ENCODE data around the gene SLAIN2.

Gene SLAIN2

DNA sequence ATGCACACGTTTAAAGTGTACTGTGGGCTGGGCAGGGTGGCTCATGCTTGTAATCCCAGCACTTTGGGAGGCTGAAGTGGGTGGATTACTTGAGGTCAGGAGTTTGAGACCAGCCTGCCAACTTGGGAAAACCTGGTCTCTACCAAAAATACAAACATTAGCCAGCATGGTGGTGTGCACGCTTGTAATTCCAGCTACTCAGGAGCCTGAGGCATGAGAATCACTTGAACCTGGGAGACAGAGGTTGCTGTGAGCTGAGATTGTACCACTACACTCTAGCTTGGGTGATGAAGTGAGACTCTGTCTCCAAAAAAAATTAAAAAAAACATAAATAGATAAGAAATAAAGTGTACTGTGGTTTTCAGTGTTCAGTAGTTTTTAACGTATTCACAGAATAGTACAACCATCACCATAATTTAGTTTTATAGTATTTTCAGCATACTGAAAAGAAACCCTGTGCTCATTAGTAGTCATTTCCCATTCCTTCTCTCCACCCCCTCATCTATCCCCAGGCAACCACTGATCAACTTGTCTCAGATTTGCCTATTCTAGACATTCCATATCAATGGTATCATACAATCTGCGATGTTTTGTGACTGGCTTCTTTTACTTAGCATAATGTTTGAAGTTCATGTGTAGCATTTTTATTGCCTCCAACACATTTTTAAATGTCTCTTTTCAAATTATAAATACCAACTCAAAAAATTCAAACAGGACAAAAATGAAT lies 19.1 kb downstream of the SLAIN2 start:
- TF ChIP-seq, protein P1, sequence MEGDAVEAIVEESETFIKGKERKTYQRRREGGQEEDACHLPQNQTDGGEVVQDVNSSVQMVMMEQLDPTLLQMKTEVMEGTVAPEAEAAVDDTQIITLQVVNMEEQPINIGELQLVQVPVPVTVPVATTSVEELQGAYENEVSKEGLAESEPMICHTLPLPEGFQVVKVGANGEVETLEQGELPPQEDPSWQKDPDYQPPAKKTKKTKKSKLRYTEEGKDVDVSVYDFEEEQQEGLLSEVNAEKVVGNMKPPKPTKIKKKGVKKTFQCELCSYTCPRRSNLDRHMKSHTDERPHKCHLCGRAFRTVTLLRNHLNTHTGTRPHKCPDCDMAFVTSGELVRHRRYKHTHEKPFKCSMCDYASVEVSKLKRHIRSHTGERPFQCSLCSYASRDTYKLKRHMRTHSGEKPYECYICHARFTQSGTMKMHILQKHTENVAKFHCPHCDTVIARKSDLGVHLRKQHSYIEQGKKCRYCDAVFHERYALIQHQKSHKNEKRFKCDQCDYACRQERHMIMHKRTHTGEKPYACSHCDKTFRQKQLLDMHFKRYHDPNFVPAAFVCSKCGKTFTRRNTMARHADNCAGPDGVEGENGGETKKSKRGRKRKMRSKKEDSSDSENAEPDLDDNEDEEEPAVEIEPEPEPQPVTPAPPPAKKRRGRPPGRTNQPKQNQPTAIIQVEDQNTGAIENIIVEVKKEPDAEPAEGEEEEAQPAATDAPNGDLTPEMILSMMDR (IDR thresholded peaks at IDR 0.05), result no peak

DNA sequence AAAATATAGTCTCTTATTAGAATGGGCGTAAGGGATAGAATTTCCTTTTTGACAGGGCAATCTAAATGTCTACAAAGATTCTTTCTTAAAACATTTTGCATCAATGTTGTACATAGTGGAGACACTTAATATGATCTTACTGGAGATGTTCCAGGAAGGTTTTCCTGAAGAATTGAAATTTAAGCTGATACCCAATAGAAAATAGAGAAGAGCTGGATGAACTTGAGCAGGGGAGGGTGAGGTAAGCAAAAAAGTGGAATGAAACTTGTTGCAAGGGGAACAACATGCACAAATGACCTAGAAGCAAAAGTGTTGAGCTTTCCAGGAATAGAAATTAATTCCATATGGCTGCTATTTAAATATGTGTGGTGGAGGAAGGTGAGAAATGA lies 19.7 kb downstream of the SLAIN2 start:
- TF ChIP-seq, protein P1 (IDR thresholded peaks at IDR 0.05), result no peak

DNA sequence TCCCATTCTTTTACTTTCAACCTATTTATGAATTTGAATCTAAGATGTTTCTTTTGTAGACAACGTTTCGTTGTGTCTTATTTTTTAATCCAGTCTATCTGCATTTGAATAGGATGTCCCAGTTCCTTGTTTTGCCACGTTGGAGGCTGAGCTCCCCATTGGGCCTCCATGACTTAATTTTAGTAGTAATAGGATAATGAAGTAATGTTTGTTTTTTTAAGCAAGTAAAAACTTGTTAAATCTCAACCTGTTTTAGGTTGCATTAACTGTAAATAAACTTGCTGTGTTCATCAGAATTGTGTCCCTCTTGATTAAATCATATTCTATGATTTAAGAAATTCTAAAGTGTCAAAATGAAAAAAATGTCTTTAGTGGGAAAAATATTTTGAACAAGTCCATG lies 25.3 kb downstream of the SLAIN2 start:
- TF ChIP-seq, protein P1 (IDR thresholded peaks at IDR 0.05), result no peak

DNA sequence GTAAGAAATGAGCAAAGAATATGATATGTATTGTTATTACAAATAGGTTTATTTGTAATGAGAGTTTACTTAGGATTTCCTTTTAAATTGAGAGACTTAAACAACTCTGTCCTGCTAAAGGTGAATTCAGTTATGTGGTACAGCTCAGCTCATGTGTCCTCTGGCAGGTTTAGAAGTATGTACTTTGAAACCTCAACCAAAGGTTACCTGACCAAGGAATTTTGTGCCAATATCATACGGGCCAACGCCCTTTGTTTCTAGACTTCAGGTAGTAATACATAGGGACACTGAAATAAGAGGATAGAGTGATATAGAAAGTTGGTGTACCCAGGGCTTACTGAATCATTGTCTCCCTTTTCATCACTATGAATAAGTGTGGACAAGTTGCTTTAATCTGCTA lies 25.7 kb downstream of the SLAIN2 start:
- TF ChIP-seq, protein P1 (IDR thresholded peaks at IDR 0.05), result no peak

DNA sequence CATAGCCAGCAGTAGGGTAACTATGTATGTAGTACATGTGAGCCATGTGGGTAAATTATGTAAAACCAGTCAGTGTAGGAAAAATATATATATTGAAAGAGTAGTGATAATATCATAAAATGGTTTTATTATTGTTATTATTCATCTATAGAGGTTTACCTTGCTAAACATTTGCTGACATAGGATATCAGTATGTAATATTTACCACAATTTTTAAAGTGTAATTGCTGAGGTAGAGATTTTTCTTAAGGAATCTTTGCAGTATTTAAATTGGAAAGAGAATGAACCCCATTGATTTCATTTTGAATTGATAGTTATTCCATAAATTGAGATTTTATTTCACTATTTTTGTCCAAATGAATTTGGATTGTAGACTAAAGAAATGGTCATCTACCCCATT lies 27.1 kb downstream of the SLAIN2 start:
- TF ChIP-seq, protein P1 (IDR thresholded peaks at IDR 0.05), result no peak

DNA sequence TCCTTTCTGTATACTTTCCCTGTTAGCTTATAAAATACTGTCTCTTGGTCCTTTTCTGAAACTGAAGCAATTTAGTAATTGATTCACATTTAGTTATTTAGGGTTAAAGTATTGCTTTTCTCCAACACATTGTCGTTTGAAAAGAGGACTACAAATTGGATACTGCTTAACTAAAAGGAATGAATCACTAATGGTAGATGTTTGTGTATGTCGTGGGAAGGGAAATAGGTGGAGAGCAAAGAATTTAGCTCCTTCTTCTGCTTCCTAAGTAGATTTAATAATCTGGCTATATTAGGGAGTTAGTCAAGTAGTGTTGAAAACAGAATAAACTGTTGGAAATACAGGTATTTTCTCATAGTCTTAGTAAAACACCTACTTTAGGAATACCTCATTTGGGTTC lies 27.9 kb downstream of the SLAIN2 start:
- TF ChIP-seq, protein P1 (IDR thresholded peaks at IDR 0.05), result no peak

DNA sequence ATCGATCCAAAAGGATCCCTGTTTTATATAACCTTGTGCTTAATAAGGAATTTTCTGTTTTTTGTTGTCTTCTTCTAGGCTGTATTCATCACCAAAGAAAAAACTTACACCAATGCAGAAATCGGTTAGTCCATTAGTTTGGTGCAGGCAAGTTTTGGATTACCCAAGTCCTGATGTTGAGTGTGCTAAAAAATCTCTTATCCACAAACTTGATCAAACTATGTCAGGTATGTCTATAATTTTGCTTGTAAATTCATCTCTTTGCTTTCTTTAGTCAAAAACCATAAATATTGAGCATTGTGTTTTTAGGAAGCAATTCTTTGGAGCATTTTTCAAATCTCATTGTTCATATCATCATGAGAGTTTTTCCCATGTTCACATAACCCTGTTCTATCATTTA lies 28.4 kb downstream of the SLAIN2 start:
- TF ChIP-seq, protein P1 (IDR thresholded peaks at IDR 0.05), result no peak
